NCI-H510A (cell line): ENCODE results near the gene THRB.

Experiments used
- DNase-seq: peaks from one replicate; lab custom pipeline; 2025; lab: John Stamatoyannopoulos, UW

Gene THRB

GRCh38 chr3:24225385-24225950 lies 269.2 kb downstream of the THRB start:
- DNase-seq: no peak

GRCh38 chr3:24224666-24225384 lies 269.8 kb downstream of the THRB start:
- DNase-seq: no peak

- DNase-seq: no peak
These were observed 272.4 kb downstream of the THRB start for GRCh38 chr3:24222165-24222805.

- DNase-seq: no peak
These were observed 273.6 kb downstream of the THRB start for GRCh38 chr3:24220859-24221657.

GRCh38 chr3:24215502-24215901 lies 279.1 kb downstream of the THRB start:
- DNase-seq: no peak

- no peak for DNase-seq
These were observed 283.3 kb downstream of the THRB start for GRCh38 chr3:24211381-24211780.

- DNase-seq: no peak
These were observed 292.6 kb downstream of the THRB start for GRCh38 chr3:24202071-24202470.

- no peak for DNase-seq
These were observed 293.3 kb downstream of the THRB start for GRCh38 chr3:24201301-24201700.

- DNase-seq: no peak
These were observed 294.8 kb downstream of the THRB start for GRCh38 chr3:24199775-24200247.

- DNase-seq: no peak
These were observed 295.4 kb downstream of the THRB start for GRCh38 chr3:24199300-24199699.

- no peak for DNase-seq
These were observed 295.9 kb downstream of the THRB start for GRCh38 chr3:24198728-24199127.

GRCh38 chr3:24197809-24198208 lies 296.8 kb downstream of the THRB start:
- no peak for DNase-seq

GRCh38 chr3:24196526-24196925 lies 298.1 kb downstream of the THRB start:
- DNase-seq: no peak

- no peak for DNase-seq
These were observed 299.0 kb downstream of the THRB start for GRCh38 chr3:24195504-24196230.

- no peak for DNase-seq
These were observed 302.1 kb downstream of the THRB start for GRCh38 chr3:24192469-24193056.

- DNase-seq: no peak
These were observed 302.7 kb downstream of the THRB start for GRCh38 chr3:24191801-24192403.

GRCh38 chr3:24190256-24190655 lies 304.4 kb downstream of the THRB start:
- no peak for DNase-seq

GRCh38 chr3:24185738-24186384 lies 308.8 kb downstream of the THRB start:
- no peak for DNase-seq

- no peak for DNase-seq
These were observed 310.0 kb downstream of the THRB start for GRCh38 chr3:24184528-24185176.

- no peak for DNase-seq
These were observed 311.9 kb downstream of the THRB start for GRCh38 chr3:24182756-24183155.
